SK-N-SH (cell line): ENCODE results near the gene FGFRL1. TPM values are rescaled to one million over a fixed set of nuclear protein-coding genes. Genes with fewer than 3 reads are reported as not detected.

Experiments
- CTCF ChIA-PET: fragments of 300-600, 350-600 bp; formaldehyde crosslinking; extraction: SDS; loops from one replicate; lab custom pipeline; 2021; lab: Yijun Ruan, JAX
- POLR2A ChIA-PET: fragments of 350-600 bp; sonication (Branson Sonifier 250); formaldehyde crosslinking; extraction: SDS; loops from one replicate; lab custom pipeline; 2020; ENCODE audit warnings: antibody characterized with exemption, inconsistent platforms; lab: Yijun Ruan, JAX
- DNase-seq: peaks from one replicate; pipeline ENCODE4 v3.0.0; 2012
- H2AFZ ChIP-seq: fragments of 200-600 bp; sonication (generic); 2 replicates; pipeline ENCODE4 v1.8.1; 2016; ENCODE audit warnings: antibody characterized with exemption, mild to moderate bottlenecking, low read depth
- H3F3A ChIP-seq: fragments of 200-600 bp; sonication (generic); replicated peaks from 2 replicates; pipeline ENCODE3; 2016; ENCODE audit warnings: antibody characterized with exemption, mild to moderate bottlenecking; ENCODE audit not compliant: insufficient read depth
- H3K27ac ChIP-seq, 2 experiments: fragments of 200-500 bp in 1 of 2; fragments of 200-600 bp in 1 of 2; sonication (Bioruptor generic) in 1 of 2; sonication (generic), shearing (Covaris generic) in 1 of 2; 2 replicates each; pipeline versions ENCODE4 v1.5.1 to v1.6.1; 2014 to 2016; ENCODE audit warnings: low read depth in 2 of 2, inconsistent platforms in 1 of 2, low read length in 1 of 2, mild to moderate bottlenecking in 1 of 2, mixed read lengths in 1 of 2
- H3K27me3 ChIP-seq: fragments of 200-600 bp; sonication (generic), shearing (Covaris generic); 2 replicates; pipeline ENCODE4 v1.6.1; 2016; ENCODE audit warnings: mixed run types; ENCODE audit not compliant: insufficient read depth
- H3K36me3 ChIP-seq, 2 experiments: fragments of 200-500 bp in 1 of 2; fragments of 200-600 bp in 1 of 2; sonication (Bioruptor generic) in 1 of 2; sonication (generic) in 1 of 2; replicated peaks in 1 of 2; 2 replicates each; pipeline versions ENCODE3 to v1.5.1; 2014 to 2016; ENCODE audit warnings: low read length in 1 of 2, mild to moderate bottlenecking in 1 of 2; ENCODE audit not compliant: insufficient read depth in 2 of 2, control insufficient read depth in 1 of 2
- H3K4me1 ChIP-seq, 2 experiments: fragments of 200-500 bp in 1 of 2; fragments of 200-600 bp in 1 of 2; sonication (Bioruptor generic) in 1 of 2; sonication (generic), shearing (Covaris generic) in 1 of 2; 2 replicates each; pipeline versions ENCODE4 v1.5.1 to v1.6.1; 2014 to 2016; ENCODE audit warnings: low read depth in 1 of 2, low read length in 1 of 2, mixed run types in 1 of 2; ENCODE audit not compliant: insufficient read depth in 2 of 2, control insufficient read depth in 1 of 2
- H3K4me2 ChIP-seq: fragments of 200-600 bp; sonication (generic), shearing (Covaris generic); 2 replicates; pipeline ENCODE4 v1.6.1; 2017; ENCODE audit warnings: mixed run types
- H3K4me3 ChIP-seq, 2 experiments: fragments of 200-500 bp in 1 of 2; fragments of 200-600 bp in 1 of 2; sonication (Bioruptor generic) in 1 of 2; sonication (generic), shearing (Covaris generic) in 1 of 2; 2 replicates each; pipeline versions ENCODE4 v1.5.1 to v1.8.1; 2014 to 2016; ENCODE audit warnings: low read depth in 2 of 2, inconsistent platforms in 1 of 2, low read length in 1 of 2, mild to moderate bottlenecking in 1 of 2, mixed read lengths in 1 of 2, moderate library complexity in 1 of 2
- H3K79me2 ChIP-seq: fragments of 200-600 bp; sonication (generic); 2 replicates; pipeline ENCODE4 v1.8.1; 2017; ENCODE audit warnings: mild to moderate bottlenecking; ENCODE audit not compliant: insufficient read depth
- H3K9ac ChIP-seq: fragments of 200-600 bp; sonication (generic); 2 replicates; pipeline ENCODE4 v1.6.1; 2017; ENCODE audit warnings: mixed run types
- H3K9me2 ChIP-seq: fragments of 200-600 bp; sonication (generic); 2 replicates; pipeline ENCODE4 v1.6.1; 2017; ENCODE audit warnings: mixed run types
- H3K9me3 ChIP-seq: fragments of 200-600 bp; sonication (generic); 2 replicates; pipeline ENCODE4 v1.6.1; 2017; ENCODE audit warnings: mixed run types, mild to moderate bottlenecking, moderate library complexity
- H4K20me1 ChIP-seq: fragments of 200-600 bp; sonication (generic); 2 replicates; pipeline ENCODE4 v1.6.1; 2017; ENCODE audit warnings: mild to moderate bottlenecking, mixed run types; ENCODE audit not compliant: insufficient read depth
- ELF1 ChIP-seq: IDR thresholded peaks from 2 replicates; pipeline ENCODE4 v1.4.0; 2012
- FOXM1 ChIP-seq: IDR thresholded peaks from 2 replicates; pipeline ENCODE4 v1.4.0; 2012; ENCODE audit warnings: low read depth, mild to moderate bottlenecking
- MEF2A ChIP-seq: IDR thresholded peaks from 2 replicates; pipeline ENCODE4 v1.4.0; 2012; ENCODE audit warnings: low read depth, borderline replicate concordance
- NFIC ChIP-seq: IDR thresholded peaks from 2 replicates; pipeline ENCODE4 v1.4.0; 2012; ENCODE audit warnings: borderline replicate concordance
- POLR2AphosphoS5 ChIP-seq: IDR thresholded peaks from 2 replicates; pipeline ENCODE4 v1.6.1; 2012; ENCODE audit warnings: low read depth, low read length
- SIN3A ChIP-seq: IDR thresholded peaks from 2 replicates; pipeline ENCODE4 v1.6.1; 2012; ENCODE audit warnings: low read depth, mild to moderate bottlenecking, low read length, moderate library complexity, borderline replicate concordance
- TAF1 ChIP-seq: IDR thresholded peaks from 2 replicates; pipeline ENCODE4 v1.6.1; 2012; ENCODE audit warnings: low read depth, mild to moderate bottlenecking, low read length, moderate library complexity, borderline replicate concordance
- TCF12 ChIP-seq: IDR thresholded peaks from 2 replicates; pipeline ENCODE4 v1.4.0; 2012
- TEAD4 ChIP-seq: IDR thresholded peaks from 2 replicates; pipeline ENCODE4 v1.4.0; 2012; ENCODE audit warnings: mild to moderate bottlenecking, borderline replicate concordance; ENCODE audit not compliant: insufficient read depth
- WGBS: methylation state at CpG from one replicate; pipeline ENCODE4 v1.1.6; 2017; ENCODE audit warnings: low lambda C conversion rate; 5-methylcytosine and 5-hydroxymethylcytosine counted together
- polyA plus RNA-seq, 3 experiments: library from polyadenylated mRNA; depleted of rRNA; stranded (reverse); fragments of >200 nt; gene quantifications; 2 replicates each; pipeline ENCODE4 v1.2.3, GENCODE V29; 2012
- TF ChIP-seq, protein P1 (sequence below): IDR thresholded peaks from 2 replicates; pipeline ENCODE4 v1.4.0; 2012; ENCODE audit warnings: low read depth

FGFRL1 gene
- polyA plus RNA-seq, 1 of the 3 experiments (the other 2 are of a cell fraction): 22.5 TPM

DNA sequence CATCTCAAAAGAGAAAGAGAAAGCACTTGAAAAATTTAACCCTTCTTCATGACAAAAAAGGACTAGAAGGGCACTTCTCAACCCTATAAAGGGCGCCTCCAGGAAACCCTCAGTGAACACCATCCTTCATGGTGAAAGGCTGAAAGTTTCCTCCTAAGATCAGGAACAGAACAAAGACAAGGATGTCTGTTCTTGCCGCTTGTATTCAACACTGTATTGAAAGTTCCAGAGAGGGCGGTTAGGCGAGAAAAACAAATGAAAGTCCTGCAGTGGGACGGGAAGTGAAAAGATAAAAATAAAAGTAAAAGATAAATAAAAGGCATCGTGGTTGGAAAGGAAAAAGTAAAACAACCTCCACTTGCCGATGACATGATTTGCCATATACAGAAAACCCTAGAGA, 51.0 kb downstream of the FGFRL1 start:
- Histone ChIP-seq H3K9ac (no peak overlapping the region), H3K27ac (no peak overlapping the region), H3K9me2 (no peaks in the 10 kb centered on the region), H4K20me1 (no peaks in the 10 kb centered on the region), H3K4me1 (no peaks in the 10 kb centered on the region), H3K9me3 (no peaks in the 10 kb centered on the region), H3K4me3 (no peak overlapping the region), H3K36me3 (no peaks in the 10 kb centered on the region), H3K27me3 (peaks cover 67% of the 10 kb centered on the region), H3K79me2 (no peaks in the 10 kb centered on the region), H3K4me2 (no peak overlapping the region), H2AFZ (no peak overlapping the region), H3F3A (no peaks in the 10 kb centered on the region)
- DNase-seq: no peak
- TF ChIP-seq POLR2AphosphoS5 (no peak), SIN3A (no peak)
- ChIA-PET CTCF (no interaction called here), POLR2A (no interaction called here)
- 53% methylated on average over 6 of the region's 7 CpGs for WGBS

DNA sequence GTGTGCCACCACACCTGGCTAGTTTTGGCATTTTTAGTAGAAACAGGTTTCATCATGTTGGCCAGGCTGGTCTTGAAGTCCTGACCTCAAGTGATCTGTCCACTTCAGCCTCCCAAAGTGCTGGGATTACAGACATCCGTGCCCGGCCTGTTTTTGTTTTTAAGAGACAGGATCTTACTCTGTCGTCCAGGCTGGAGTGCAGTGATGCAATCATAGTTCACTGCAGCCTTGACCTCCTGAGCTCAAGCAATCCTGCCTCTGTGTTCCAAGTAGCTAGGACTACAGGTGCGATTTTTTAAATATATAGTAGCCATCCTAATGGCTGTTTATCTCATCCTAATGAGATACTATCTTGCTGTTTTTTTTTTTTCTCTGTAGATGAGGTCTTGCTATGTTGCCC, 54.3 kb downstream of the FGFRL1 start:
- Histone ChIP-seq H3K4me3 (no peak overlapping the region), H2AFZ (no peak overlapping the region), H3F3A (no peaks in the 10 kb centered on the region), H3K9ac (no peak overlapping the region), H3K36me3 (no peaks in the 10 kb centered on the region), H3K9me3 (no peaks in the 10 kb centered on the region), H3K27ac (no peak overlapping the region), H3K4me2 (no peak overlapping the region), H3K79me2 (no peaks in the 10 kb centered on the region), H4K20me1 (no peaks in the 10 kb centered on the region), H3K27me3 (peaks cover 41% of the 10 kb centered on the region), H3K9me2 (no peaks in the 10 kb centered on the region), H3K4me1 (no peaks in the 10 kb centered on the region)
- CTCF ChIA-PET: interaction anchor here (1.2 kb wide), 1 partner anchor 290 kb away, joined by 3 read pairs; no protein-coding TSS in a partner anchor
- TF ChIP-seq TEAD4 (no peak), TAF1 (no peak), ELF1 (no peak)
- POLR2A ChIA-PET: no interaction called here
- DNase-seq: no peak
- 5% methylated on average over 4 of the region's 4 CpGs for WGBS

DNA sequence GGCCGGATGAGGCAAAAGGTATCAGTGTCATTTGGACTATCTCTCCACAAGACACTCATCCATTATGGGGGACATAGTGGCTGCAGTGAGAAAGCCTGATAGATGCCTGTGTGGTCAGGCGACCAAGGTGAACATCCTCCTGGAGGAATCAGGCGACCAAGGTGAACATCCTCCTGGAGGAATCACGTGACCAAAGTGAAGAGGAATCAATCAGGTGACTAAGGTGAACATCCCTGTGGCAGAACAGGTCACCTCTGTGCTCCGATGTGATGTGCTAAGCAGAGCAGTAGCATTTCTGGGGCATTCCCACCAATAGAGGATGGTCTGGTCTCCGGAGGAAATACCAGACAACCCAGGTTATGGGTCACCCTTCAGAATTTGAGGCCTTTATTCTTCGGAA, 58.0 kb downstream of the FGFRL1 start:
- Histone ChIP-seq H3F3A (peaks cover 6% of the 10 kb centered on the region), H3K27me3 (peaks cover 27% of the 10 kb centered on the region), H3K4me2 (no peak overlapping the region), H3K36me3 (no peaks in the 10 kb centered on the region), H4K20me1 (no peaks in the 10 kb centered on the region), H3K4me1 (no peaks in the 10 kb centered on the region), H3K27ac (no peak overlapping the region), H2AFZ (no peak overlapping the region), H3K79me2 (no peaks in the 10 kb centered on the region), H3K9me3 (peaks cover 6% of the 10 kb centered on the region; the same call in 1 of the 2 replicates), H3K4me3 (no peak overlapping the region), H3K9me2 (no peaks in the 10 kb centered on the region), H3K9ac (no peak overlapping the region)
- WGBS: 69% methylated on average over 7 of the region's 7 CpGs
- ChIA-PET CTCF (no interaction called here), POLR2A (no interaction called here)
- TF ChIP-seq TCF12 (no peak), MEF2A (no peak), FOXM1 (no peak), NFIC (no peak), POLR2AphosphoS5 (no peak)
- TF ChIP-seq, protein P1, sequence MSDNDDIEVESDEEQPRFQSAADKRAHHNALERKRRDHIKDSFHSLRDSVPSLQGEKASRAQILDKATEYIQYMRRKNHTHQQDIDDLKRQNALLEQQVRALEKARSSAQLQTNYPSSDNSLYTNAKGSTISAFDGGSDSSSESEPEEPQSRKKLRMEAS: no peak
- no peak for DNase-seq
